GM12891 (cell line): ENCODE results near the gene RERE.
"Not testable (repeated sequence)": the region's sequence is repeated elsewhere in the genome, so short reads cannot be mapped to it uniquely, and the experiment has no call there.

Experiments used
- DNase-seq: peaks from one replicate; pipeline ENCODE4 v3.0.0; 2011; ENCODE audit warnings: low spot score; ENCODE audit not compliant: insufficient read length
- FAIRE-seq: peaks from 2 replicates; lab custom pipeline; 2011; peaks lifted over from hg19 to GRCh38; lab: Jason Lieb, UNC
- PAX5 ChIP-seq: IDR thresholded peaks from 2 replicates; pipeline ENCODE4 v1.6.1; 2011; ENCODE audit warnings: low read length, moderate library complexity, mild to moderate bottlenecking; ENCODE audit not compliant: insufficient read depth, severe bottlenecking
- POLR2A ChIP-seq: IDR thresholded peaks from 2 replicates; pipeline ENCODE4 v1.6.1; 2011; ENCODE audit warnings: low read depth, low read length, control low read depth
- POLR2AphosphoS5 ChIP-seq: IDR thresholded peaks from 2 replicates; pipeline ENCODE4 v1.6.1; 2011; ENCODE audit warnings: low read depth, low read length, control low read depth
- POU2F2 ChIP-seq: IDR thresholded peaks from 2 replicates; pipeline ENCODE4 v1.6.1; 2011; ENCODE audit warnings: low read depth, mild to moderate bottlenecking, control low read depth, low read length, moderate library complexity
- SPI1 ChIP-seq: IDR thresholded peaks from 2 replicates; pipeline ENCODE4 v1.6.1; 2011; ENCODE audit warnings: low read depth, low read length, control low read depth
- TAF1 ChIP-seq: IDR thresholded peaks from 2 replicates; pipeline ENCODE4 v1.6.1; 2011; ENCODE audit warnings: low read depth, low read length, control low read depth

Gene RERE

DNA sequence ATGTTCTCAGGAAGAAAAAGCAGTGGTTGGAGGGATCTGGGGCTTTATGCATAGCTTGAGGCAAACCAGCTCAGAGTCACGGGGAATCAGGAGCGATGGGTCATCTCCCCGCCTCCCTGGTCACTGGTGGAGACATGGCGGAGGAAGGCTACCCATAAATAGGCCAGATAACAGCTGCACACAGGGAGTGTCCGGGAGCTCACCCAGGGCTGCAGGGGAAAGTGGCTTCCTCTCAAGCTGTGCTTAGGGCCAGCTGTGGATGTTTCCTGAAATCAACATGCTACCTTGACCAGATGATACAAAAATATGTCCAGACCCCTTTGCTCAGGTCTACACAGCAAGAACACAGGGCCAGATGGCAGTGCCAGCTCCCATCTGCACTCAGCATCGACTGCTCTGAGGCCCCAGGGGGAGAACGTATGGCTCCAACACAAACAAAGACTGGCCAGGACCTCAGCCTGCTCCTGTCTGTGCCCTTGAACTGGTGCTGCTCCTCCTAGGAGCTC lies 27.1 kb upstream of the RERE start:
- FAIRE-seq = no peak
- DNase-seq = no peak
- TF ChIP-seq PAX5 (no peak), POLR2AphosphoS5 (no peak), SPI1 (no peak), POU2F2 (no peak), TAF1 (no peak), POLR2A (no peak)

DNA sequence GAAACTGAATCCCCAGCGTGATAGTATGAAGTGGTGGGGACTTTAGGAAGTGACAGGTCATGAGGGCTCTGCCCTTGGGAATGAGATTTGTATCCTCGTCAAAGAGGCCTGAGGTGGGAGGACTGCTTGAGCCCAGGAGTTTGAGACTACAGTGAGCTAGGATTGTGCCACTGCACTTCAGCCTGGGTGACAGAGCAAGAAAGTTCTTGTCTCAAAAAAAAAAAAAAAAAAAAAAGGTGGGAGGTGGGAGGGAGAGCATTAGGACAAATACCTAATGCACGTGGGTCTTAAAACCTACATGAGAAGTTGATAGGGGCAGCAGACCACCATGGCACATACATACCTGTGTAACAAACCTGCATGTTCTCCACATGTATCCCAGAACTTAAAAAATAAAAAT lies 24.0 kb upstream of the RERE start:
- TF ChIP-seq POLR2AphosphoS5 = no peak
- no peak for TF ChIP-seq POU2F2
- TF ChIP-seq POLR2A = no peak
- TF ChIP-seq SPI1 = no peak
- no peak for TF ChIP-seq TAF1
- no peak for TF ChIP-seq PAX5
- DNase-seq (no peak), FAIRE-seq (no peak)

DNA sequence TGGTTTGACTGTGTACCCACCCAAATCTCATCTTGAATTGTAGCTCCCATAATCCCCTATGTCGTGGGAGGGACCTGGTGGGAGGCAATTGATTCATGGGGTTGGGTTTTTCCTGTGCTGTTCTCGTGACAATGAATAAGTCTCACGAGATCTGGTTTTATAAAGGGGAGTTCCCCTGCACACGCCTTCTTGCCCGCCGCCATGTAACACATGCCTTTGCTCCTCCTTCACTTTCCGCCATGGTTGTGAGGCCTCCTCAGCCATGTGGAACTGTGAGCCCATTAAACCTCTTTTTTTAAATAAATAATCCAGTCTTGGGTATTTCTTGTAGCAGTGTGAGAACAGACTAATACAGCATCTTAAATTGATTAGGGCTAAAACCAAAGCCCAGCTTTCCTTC lies 22.6 kb upstream of the RERE start:
- FAIRE-seq (no peak), DNase-seq (no peak)
- TF ChIP-seq POLR2AphosphoS5 (no peak), POU2F2 (no peak), TAF1 (no peak)

DNA sequence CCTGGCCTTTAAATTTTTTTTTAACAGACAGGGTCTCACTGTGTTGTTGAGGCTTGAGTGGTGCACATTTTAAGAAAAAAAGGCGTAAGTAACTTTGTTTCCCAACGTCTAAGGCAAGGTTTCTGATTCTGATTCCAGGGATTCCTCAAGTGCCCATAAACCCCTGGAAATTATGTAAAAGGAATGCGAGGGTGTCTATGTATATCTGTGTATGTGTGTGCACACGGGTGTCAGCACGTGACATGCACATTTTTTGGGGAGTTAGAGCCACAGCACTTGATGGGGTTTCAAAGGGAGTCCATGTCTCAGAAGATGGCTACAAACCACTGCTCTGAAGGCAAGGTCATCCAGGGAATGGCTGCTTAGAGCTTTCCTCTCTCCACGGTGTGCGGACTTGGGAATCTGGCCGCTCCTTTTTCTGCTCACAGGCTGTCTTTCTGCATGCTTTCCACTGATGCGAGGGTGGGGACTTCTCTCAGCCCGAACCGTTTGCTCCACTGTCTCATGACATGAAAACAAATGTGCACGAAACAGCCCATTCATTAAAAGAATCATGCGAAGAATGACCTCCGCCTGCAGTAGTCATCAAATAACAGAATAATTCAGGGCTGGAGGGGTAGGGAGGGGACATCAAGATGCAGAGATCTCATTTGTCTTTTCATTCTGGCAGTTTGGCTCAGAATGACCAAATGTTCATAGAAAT lies 18.7 kb upstream of the RERE start:
- FAIRE-seq (no peak), DNase-seq (no peak)
- TF ChIP-seq POLR2AphosphoS5 (no peak), SPI1 (no peak), TAF1 (no peak), POLR2A (no peak)

DNA sequence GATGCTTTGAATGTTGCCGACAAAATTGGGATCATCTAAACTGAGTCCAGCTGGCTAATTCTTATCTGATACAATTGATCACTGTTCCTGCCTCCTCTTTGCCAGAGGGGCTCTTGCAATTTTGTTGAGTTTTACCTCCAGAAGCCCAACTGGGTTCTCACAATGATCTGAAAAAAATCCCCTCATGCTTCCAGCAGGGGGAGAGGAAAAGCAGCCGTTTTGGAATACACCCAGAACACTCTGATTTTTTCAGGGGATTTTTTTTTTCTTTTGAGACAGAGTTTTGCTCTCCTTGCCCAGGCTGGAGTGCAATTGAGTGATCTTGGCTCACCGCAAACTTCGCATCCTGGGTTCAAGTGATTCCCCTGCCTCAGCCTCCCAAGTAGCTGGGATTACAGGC lies 13.9 kb upstream of the RERE start:
- no peak for TF ChIP-seq POLR2AphosphoS5
- FAIRE-seq = no peak
- no peak for DNase-seq

DNA sequence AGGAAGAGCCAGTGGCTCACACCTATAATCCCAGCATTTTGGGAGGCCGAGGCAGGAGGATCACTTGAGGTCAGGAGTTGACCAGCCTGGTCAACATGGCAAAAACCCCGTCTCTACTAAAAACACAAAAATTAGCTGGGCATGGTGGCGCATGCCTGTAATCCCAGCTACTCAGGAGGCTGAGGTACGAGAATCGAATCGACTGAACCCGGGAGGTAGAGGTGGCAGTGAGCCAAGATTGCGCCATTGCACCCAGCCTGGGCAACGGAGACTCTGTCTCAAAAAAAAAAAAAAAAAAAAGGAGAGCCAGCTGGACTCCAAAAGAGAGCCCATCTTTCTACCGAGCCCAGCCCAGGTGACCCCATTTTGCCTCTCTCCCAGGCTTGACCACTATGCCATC lies 13.3 kb upstream of the RERE start:
- not testable (repeated sequence) for FAIRE-seq, DNase-seq

DNA sequence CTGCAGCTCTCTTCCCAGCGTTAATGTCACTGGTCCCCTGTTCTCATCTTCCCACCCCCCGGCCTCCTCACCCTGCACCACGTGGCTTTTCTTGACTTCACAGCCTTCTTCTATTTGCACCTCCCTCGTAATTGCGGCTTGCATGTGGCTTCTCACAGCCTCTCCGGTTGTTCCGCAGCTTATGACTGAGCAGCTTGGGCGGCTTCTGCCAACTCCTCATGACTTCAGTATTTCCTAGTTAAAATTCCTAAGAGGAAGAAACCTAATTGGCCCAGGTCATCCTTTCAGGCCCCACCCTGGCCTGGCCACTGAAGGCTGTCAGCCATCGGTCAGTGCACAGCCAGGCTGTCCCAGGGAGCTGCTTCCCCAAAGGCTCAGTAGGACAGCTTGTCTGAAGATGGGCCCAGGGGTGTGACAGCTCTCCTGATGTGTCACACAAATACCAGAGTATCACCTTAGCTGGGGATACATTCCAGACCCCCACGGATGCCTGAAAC lies 8.6 kb upstream of the RERE start:
- TF ChIP-seq PAX5 (no peak), SPI1 (no peak), POU2F2 (no peak), POLR2A (no peak), TAF1 (no peak), POLR2AphosphoS5 (no peak)
- no peak for FAIRE-seq
- DNase-seq = no peak

DNA sequence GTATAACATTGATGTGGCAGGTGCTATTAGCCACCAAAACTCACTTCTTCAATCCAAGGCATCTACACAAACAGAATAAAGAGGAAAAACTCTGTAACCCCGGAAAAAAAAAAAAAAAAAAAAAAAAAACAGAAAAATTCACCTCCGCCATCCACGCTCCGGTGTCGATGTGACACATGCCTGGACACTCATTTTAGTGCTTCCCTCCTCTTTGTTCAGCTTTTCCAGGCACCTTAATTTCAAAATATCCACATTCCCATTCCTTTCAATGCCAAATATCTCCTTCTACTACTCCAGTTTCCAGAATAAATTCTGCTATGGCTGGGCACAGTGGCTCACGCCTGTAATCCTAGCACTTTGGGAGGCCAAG lies 5.8 kb upstream of the RERE start:
- no peak for FAIRE-seq
- DNase-seq = no peak
- TF ChIP-seq PAX5 = no peak
- TF ChIP-seq POLR2AphosphoS5 = no peak
- TF ChIP-seq POU2F2 = no peak
- TF ChIP-seq POLR2A = no peak
- TF ChIP-seq TAF1 = no peak
- TF ChIP-seq SPI1 = no peak

DNA sequence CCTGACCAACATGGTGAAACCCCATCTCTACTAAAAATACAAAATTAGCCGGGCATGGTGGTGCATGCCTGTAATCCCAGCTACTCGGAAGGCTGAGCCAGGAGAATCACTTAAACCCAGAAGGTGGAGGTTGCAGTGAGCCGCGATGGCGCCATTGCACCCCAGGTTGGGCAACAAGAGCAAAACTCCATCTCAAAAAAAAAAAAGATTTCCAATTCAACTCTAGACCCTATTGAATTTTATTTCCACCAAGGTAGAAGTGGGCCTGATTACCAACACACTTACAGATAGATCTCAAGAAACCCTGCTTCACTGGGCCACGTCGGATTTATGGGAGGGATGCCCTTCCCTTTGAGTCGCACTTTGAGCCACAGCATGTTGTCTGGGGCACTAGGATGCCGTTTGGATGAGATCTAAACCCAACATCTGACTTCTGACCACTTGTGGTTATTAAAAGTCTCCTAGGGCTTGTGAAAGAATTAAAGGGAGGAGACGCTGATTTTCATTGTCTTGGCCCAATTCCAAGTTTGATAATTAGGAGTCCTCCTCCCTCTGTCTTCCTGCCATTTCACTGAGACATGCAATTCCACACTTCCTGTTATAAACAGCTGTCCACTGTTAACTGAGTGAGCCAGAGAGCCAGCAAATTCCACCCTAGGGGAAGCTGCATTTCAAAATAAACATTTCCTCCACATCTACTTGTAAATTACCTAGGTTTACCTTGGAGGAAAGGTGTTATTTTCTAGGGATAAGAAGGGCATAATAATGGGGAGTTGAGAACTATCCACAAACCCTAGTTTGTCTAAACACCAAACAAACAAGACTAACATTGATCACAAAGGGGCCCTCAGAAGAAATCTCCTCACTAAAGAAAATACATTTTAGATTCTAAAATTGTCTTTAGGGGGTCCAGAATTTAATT lies 5.2 kb upstream of the RERE start:
- DNase-seq (no peak), FAIRE-seq (no peak)
- TF ChIP-seq POLR2AphosphoS5 = no peak
- no peak for TF ChIP-seq POU2F2
- TF ChIP-seq POLR2A = no peak
- TF ChIP-seq PAX5 = no peak
- no peak for TF ChIP-seq SPI1
- TF ChIP-seq TAF1 = no peak

DNA sequence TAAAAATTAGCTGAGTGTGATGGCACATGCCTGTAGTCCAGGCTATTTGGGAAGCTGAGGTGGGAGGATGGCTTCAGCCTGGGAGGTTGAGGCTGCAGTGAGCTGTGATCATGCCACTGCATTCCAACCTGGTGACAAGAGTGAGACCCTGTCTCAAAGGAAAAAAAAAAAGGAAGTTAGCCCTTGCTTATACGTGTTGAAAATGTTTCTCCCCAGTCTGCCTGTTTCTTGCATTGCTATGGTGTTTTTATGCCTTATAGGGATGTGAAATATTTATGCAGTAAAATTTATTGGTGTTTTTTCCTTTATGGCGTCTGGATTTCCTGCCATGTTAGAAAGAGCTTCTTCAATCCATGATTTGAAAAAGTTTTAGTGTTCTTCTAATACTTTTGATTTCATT lies 3.6 kb upstream of the RERE start:
- DNase-seq = no peak
- FAIRE-seq = no peak
- no peak for TF ChIP-seq PAX5
- no peak for TF ChIP-seq POU2F2
- no peak for TF ChIP-seq SPI1
- no peak for TF ChIP-seq TAF1
- no peak for TF ChIP-seq POLR2AphosphoS5
- TF ChIP-seq POLR2A = no peak

DNA sequence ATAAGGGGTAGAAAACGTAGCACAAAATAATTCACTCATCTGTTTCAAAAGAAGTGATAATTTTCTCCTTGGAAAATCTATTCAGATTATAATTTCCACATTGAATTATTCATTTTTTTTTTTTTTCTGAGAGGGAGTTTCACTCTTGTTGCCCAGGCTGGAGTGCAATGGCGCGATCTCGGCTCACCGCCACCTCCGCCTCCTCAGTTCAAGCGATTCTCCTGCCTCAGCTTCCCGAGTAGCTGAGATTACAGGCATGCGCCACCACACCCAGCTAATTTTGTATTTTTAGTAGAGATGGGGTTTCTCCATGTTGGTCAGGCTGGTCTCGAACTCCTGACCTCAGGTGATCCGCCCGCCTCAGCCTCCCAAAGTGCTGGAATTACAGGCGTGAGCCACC lies 1.3 kb upstream of the RERE start:
- DNase-seq, FAIRE-seq: not testable (repeated sequence)
